NB4 (cell line): Measurements from ENCODE around the gene ANKS1B.

Experiments
- DNase-seq: peaks from one replicate; pipeline ENCODE4 v3.0.0; 2010; ENCODE audit warnings: low read depth
- H3K4me3 ChIP-seq: one replicate; pipeline ENCODE4 v1.5.1; 2011; ENCODE audit warnings: mild to moderate bottlenecking, low read depth, low read length, moderate library complexity
- MYC ChIP-seq: IDR thresholded peaks from 2 replicates; pipeline ENCODE4 v1.6.1; 2011; ENCODE audit warnings: low read depth, low read length
- POLR2A ChIP-seq: IDR thresholded peaks from 2 replicates; pipeline ENCODE4 v1.6.1; 2011; ENCODE audit warnings: mild to moderate bottlenecking; ENCODE audit not compliant: insufficient read length; ENCODE audit errors: extremely low read depth
- TF ChIP-seq, protein P1 (sequence below): IDR thresholded peaks from 2 replicates; pipeline ENCODE4 v1.6.1; 2011; ENCODE audit warnings: low read depth, low read length
- TF ChIP-seq, protein P2 (sequence below): IDR thresholded peaks from one replicate; pipeline ENCODE4 v1.5.1; 2012; ENCODE audit warnings: low read depth, low read length

ANKS1B gene

DNA sequence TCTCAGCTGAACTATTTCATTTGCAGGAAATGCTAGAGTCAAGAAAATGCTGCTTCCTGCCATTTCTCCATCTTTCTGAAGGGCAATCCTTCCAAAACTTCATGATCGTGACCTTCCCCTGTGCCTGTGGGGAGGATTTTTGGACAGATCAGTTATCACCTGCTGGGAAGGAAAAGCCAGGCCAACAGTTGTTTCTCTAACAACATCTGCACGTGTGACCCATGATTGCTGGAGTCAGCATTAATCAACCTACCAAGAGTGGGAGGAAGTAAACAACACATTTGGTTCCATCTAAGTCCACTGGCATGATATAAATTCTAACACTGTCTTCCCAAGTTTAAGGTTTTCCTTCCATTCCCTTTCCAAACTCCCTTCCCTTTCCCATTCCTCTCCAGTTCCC lies 1167.0 kb downstream of the ANKS1B start:
- DNase-seq, result no peak
- TF ChIP-seq POLR2A (no peak), MYC (no peak)
- TF ChIP-seq, protein P1, sequence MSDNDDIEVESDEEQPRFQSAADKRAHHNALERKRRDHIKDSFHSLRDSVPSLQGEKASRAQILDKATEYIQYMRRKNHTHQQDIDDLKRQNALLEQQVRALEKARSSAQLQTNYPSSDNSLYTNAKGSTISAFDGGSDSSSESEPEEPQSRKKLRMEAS, result no peak
- TF ChIP-seq, protein P2, sequence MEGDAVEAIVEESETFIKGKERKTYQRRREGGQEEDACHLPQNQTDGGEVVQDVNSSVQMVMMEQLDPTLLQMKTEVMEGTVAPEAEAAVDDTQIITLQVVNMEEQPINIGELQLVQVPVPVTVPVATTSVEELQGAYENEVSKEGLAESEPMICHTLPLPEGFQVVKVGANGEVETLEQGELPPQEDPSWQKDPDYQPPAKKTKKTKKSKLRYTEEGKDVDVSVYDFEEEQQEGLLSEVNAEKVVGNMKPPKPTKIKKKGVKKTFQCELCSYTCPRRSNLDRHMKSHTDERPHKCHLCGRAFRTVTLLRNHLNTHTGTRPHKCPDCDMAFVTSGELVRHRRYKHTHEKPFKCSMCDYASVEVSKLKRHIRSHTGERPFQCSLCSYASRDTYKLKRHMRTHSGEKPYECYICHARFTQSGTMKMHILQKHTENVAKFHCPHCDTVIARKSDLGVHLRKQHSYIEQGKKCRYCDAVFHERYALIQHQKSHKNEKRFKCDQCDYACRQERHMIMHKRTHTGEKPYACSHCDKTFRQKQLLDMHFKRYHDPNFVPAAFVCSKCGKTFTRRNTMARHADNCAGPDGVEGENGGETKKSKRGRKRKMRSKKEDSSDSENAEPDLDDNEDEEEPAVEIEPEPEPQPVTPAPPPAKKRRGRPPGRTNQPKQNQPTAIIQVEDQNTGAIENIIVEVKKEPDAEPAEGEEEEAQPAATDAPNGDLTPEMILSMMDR, result no peak
- no peak overlapping the region for H3K4me3 ChIP-seq

DNA sequence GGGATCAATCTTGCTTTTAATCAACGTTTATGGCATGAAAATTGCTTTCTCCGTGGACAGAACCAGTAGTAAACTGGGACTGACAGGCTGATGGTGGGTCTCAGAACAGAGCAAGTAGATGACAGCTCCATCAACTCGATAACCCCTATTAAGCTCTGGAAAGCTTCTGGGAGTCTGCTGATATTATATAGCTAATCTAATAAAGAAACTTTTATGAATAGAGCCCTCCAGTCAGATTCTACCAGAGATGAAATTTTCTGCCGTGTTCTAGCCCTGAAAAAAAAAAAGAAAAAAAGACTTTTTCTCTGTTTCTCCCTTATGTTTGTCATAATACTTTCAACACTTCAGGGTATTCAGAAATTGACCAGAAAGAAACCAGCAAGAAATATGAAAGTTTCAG lies 1168.0 kb downstream of the ANKS1B start:
- no peak for DNase-seq
- no peak overlapping the region for H3K4me3 ChIP-seq
- TF ChIP-seq MYC, result no peak
- TF ChIP-seq, protein P1, result no peak
- TF ChIP-seq POLR2A, result no peak
- TF ChIP-seq, protein P2, result no peak

DNA sequence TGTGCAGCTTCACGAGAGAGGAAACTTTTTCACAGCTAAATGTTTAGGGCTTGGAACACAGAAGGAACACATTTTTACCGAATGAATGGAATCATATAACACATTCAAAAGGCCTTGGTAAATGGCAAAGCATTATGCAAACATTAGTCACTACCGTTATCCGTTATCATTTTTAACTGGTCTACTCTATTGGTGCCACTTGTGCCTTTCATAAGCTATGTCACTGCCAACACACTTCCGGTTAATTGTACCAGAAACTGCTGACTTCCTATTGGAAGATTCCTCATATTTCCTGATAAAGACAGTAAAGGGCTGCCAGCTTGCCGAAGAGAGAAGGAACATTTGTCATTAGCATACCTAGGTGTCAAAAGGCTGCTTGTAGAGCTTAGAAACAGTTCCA lies 1170.5 kb downstream of the ANKS1B start:
- no peak for TF ChIP-seq MYC
- TF ChIP-seq, protein P1, result no peak
- no peak for DNase-seq
- no peak overlapping the region for H3K4me3 ChIP-seq

DNA sequence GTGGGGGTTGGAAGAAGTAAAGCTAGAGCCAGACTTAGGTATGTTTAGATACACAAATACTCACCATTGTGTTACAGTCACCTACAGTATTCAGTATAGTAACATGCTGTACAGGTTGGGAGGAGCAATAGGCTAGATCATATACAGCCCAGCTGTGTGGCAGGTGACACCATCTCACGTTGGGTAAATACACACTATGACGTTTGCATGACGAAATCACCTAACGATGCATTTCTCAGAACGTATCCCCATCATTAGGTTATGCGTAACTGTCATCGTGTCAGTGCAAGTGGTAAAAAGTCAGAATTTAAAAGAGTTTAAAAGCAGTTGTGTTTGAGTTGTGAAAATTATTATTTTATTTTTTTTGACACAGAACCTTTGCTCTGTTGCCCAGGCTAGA lies 1172.5 kb downstream of the ANKS1B start:
- no peak overlapping the region for H3K4me3 ChIP-seq
- TF ChIP-seq POLR2A (no peak), MYC (no peak)
- TF ChIP-seq, protein P1, result no peak
- TF ChIP-seq, protein P2, result no peak
- no peak for DNase-seq

DNA sequence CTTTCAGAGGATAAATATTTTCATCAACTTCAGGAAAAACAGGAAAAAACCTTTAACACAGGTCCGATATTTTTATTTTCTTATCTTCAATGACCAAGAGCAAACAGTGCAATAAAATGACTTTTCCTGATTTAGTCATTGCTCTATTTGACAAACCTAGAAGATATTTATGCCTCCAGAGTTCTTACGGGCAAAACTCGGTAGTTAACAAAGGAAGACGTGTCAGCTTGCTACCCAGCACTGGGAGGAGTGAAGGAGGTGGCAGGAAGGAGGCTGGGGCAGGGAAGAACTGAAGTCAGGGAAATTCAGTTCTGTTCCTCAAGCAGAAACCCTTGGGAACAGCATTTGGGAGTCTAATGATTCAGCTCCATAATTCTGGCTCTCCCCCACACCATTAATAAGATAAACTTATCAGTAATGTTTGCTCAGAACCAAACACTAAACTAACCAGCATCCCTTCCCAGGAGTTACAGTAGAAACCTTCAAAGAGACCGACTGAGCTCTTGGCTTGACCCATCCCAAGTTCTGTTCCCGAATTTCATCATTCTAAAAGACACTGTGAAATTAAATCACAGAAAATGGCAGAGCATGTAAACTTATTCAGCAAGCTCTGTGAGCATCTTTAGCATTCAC lies 1176.4 kb downstream of the ANKS1B start:
- no peak overlapping the region for H3K4me3 ChIP-seq
- DNase-seq, result no peak
- TF ChIP-seq MYC (no peak), POLR2A (no peak)
- TF ChIP-seq, protein P1, result no peak
- TF ChIP-seq, protein P2, result no peak

DNA sequence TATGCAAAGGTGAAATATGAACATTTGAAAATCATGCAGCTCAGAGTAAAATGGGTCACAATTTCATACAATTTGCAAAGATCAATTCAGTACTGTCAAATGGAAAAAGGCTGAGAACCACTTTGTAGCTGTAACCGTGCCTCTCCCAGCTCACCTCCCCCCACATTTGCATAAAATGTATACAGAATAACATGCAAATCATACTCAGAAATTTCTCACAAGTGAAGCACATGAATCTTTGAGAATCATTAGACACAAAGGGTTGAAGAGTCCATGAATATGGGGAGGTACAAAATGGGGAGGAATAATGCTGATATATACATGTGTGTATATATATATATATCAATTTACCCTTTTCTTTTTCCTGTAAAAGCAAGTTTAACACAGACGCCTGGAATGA lies 1177.5 kb downstream of the ANKS1B start:
- no peak overlapping the region for H3K4me3 ChIP-seq
- no peak for DNase-seq
- TF ChIP-seq, protein P1, result no peak
- TF ChIP-seq, protein P2, result no peak
- TF ChIP-seq MYC (no peak), POLR2A (no peak)
